HUES48 (cell line): ENCODE measurements around the gene ADCY3.
A peak's percentile ranks its signal among the peaks of the same experiment; 100 is the strongest.

Source experiments
- H3K27ac ChIP-seq: one replicate; pipeline ENCODE4 v1.7.0; 2013; ENCODE audit warnings: low read depth, low read length, inconsistent platforms
- H3K27me3 ChIP-seq: 2 replicates; pipeline ENCODE4 v1.6.1; 2013; ENCODE audit warnings: mild to moderate bottlenecking, low read length; ENCODE audit not compliant: control insufficient read depth, insufficient read depth
- H3K36me3 ChIP-seq: 2 replicates; pipeline ENCODE4 v1.6.1; 2013; ENCODE audit warnings: low read length; ENCODE audit not compliant: control insufficient read depth, insufficient read depth
- H3K4me1 ChIP-seq: 2 replicates; pipeline ENCODE4 v1.6.1; 2013; ENCODE audit warnings: mild to moderate bottlenecking, low read length; ENCODE audit not compliant: control insufficient read depth, insufficient read depth
- H3K4me3 ChIP-seq: 2 replicates; pipeline ENCODE4 v1.5.1; 2013; ENCODE audit warnings: mild to moderate bottlenecking, low read depth, low read length
- H3K9ac ChIP-seq: 2 replicates; pipeline ENCODE4 v1.6.1; 2013; ENCODE audit warnings: mild to moderate bottlenecking, low read depth, low read length, moderate library complexity
- H3K9me3 ChIP-seq: 2 replicates; pipeline ENCODE4 v1.6.1; 2013; ENCODE audit warnings: low read length; ENCODE audit not compliant: control insufficient read depth, insufficient read depth

ADCY3 gene

GRCh38 chr2:24907116-24907515 is 12.9 kb downstream of the ADCY3 start:
- Histone ChIP-seq H3K4me3 (no peak overlapping the region), H3K9me3 (no peaks in the 10 kb centered on the region), H3K27me3 (no peaks in the 10 kb centered on the region), H3K36me3 (peaks cover 3% of the 10 kb centered on the region; the same call in 1 of the 2 replicates), H3K4me1 (no peaks in the 10 kb centered on the region), H3K27ac (no peak overlapping the region), H3K9ac (no peak overlapping the region)

DNA sequence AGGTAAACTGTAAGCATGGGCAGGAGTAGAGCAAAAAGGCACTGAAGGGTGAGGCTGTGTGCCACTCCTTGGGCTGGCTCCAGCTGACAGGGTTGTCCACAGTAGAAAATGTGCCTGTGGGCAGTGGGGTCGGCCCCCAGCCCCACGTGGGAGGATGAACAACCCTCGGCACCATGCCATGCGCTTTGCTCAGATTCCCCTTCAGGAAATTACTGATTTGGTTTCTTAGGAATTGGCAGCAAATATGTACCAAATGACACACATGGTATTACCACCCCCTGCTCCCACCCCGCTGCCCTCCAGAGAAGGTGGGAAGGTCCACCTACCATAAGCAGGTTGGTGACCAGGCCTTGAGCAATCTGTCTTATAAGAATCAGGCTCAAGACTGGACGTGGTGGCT is 13.6 kb downstream of the ADCY3 start:
- Histone ChIP-seq H3K9me3 (no peaks in the 10 kb centered on the region), H3K27me3 (no peaks in the 10 kb centered on the region), H3K36me3 (peaks cover 3% of the 10 kb centered on the region; the same call in 1 of the 2 replicates), H3K27ac (no peak overlapping the region), H3K4me3 (no peak overlapping the region), H3K4me1 (no peaks in the 10 kb centered on the region), H3K9ac (no peak overlapping the region)

DNA sequence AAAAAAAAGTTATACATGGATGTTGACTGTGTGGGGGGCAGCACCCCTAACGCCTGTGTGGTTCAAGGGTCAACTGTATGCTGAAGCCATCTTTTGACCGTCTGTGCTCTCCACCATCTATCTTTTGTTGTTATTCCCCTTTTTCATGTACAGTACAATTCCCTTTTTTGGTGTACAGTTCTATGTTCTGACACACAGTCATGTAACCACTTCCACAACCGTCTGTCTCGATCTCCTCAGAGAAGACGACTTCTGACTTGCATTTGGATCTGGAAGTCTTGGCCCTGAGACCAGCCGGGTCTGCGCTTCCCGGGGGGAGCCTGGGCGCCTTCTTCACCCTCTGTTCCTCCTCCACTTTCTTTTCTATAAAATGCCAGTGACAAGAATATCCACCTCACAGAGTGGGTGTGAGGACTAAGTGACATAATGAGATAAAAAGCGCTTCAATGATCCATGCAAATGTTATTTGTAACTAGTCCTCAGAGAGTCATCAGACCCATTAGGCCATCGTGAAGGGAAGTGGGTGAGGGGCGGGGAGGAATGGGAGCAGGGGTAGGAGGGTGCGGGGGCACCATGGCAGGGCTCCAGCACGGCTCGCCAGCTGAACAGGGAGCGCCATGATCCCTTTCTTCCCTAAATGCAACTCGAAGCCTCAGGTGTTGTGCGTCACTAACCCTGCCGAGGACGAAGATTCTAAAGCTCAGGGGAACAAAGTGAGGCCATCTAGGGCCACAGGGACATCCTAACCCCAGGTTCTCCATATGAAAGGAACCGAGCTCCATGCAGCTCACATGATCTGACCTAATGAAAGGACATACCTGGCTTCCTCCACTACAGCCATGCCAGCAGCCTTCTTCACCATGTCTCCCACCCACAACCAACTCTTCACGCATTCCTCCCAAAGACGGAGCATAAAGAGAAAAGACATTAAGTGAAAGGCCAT is 16.6 kb downstream of the ADCY3 start:
- Histone ChIP-seq H3K4me3 (no peak overlapping the region), H3K36me3 (no peaks in the 10 kb centered on the region), H3K9me3 (no peaks in the 10 kb centered on the region), H3K9ac (no peak overlapping the region), H3K27me3 (no peaks in the 10 kb centered on the region), H3K4me1 (no peaks in the 10 kb centered on the region; the same call in 1 of the 2 replicates), H3K27ac (no peak overlapping the region)

DNA sequence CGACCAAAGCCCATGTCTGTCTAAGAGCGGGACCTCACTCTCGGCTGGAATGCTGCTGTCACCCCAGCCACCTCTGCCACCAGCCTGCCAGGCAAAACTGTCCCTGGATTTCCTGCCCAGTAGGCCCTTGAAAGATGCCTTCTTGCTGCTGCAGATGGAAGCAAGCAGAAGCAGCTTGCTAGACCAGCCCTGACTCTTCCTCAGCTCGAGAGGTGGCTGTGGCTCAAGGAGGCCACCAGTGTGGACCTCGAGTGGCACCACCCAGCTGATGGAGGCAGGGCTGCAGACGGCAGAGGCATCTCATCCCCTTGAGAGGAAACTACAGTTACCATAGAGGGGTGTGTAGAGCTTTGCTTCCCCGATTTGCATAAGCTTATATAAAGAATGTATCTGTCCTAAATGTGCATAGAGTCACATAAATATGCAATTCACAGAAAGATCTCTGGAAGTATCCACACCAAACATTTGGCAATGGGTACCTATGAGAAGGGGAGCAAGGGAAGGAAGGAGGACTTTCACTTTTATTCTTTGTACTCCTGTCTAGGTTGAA is 20.6 kb downstream of the ADCY3 start:
- Histone ChIP-seq H3K36me3 (no peaks in the 10 kb centered on the region), H3K9me3 (peaks cover 19% of the 10 kb centered on the region), H3K4me3 (no peak overlapping the region), H3K27ac (no peak overlapping the region), H3K27me3 (no peaks in the 10 kb centered on the region), H3K9ac (no peak overlapping the region), H3K4me1 (no peaks in the 10 kb centered on the region; the same call in 1 of the 2 replicates)

- Histone ChIP-seq H3K27me3 (no peaks in the 10 kb centered on the region), H3K36me3 (no peaks in the 10 kb centered on the region), H3K4me3 (no peak overlapping the region), H3K27ac (peak overlapping the region; percentile 6), H3K9me3 (peaks cover 20% of the 10 kb centered on the region), H3K4me1 (no peaks in the 10 kb centered on the region; the same call in 1 of the 2 replicates), H3K9ac (no peak overlapping the region)
Measured at GRCh38 chr2:24898122-24899109, 21.6 kb downstream of the ADCY3 start.

DNA sequence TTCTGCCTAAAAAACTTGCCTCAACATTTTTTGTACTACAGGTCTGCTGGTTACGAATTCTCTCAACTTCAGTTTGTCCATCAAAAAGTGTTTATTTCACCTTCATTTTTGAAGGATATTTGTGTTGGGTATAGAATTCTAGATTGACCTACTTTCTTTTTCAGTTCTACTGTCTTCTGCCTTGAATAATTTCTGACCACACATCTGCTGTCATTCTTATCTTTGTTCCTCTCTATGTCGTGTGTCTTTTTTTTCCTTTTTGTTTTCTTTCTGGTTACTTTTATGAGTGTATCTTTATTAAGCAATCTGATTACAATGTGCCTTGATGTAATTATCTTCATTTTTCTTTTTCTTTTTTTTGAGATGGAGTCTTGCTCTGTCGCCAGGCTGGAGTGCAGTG is 25.3 kb downstream of the ADCY3 start:
- peaks cover 20% of the 10 kb centered on the region for H3K9me3 ChIP-seq
- H3K36me3 ChIP-seq: no peaks in the 10 kb centered on the region

DNA sequence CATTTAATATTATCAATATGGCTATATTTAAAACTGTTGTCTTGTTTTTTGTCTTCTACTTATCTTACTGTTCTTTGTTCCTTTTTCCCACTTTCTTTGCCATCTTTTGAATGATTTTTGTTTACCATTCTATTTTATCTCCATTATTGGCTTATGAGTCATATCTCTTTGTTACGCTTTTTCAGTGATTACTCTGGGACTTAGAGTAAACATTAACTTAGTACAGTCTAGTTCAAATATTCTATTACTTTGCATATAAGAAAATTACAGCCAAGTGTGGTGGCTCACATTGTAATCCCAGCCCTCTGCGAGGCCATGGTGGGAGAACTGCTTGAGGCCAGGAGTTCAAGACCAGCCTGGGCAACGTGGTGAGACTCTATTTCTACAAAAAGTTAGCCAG is 26.1 kb downstream of the ADCY3 start:
- H3K36me3 ChIP-seq: no peaks in the 10 kb centered on the region
- H3K27me3 ChIP-seq: no peaks in the 10 kb centered on the region
- H3K4me1 ChIP-seq: no peaks in the 10 kb centered on the region; the same call in 1 of the 2 replicates
- H3K27ac ChIP-seq: no peak overlapping the region
- no peak overlapping the region for H3K9ac ChIP-seq
- no peak overlapping the region for H3K4me3 ChIP-seq
- H3K9me3 ChIP-seq: peaks cover 20% of the 10 kb centered on the region

More for the DNA sequence above, 25.3 kb downstream of the ADCY3 start:
- Histone ChIP-seq H3K4me3 (no peak overlapping the region), H3K27me3 (no peaks in the 10 kb centered on the region), H3K4me1 (no peaks in the 10 kb centered on the region; the same call in 1 of the 2 replicates), H3K27ac (no peak overlapping the region), H3K9ac (no peak overlapping the region)

GRCh38 chr2:24892928-24893327 is 27.1 kb downstream of the ADCY3 start:
- H3K36me3 ChIP-seq: no peaks in the 10 kb centered on the region
- no peak overlapping the region for H3K9ac ChIP-seq
- H3K4me1 ChIP-seq: no peaks in the 10 kb centered on the region
- H3K4me3 ChIP-seq: no peak overlapping the region
- no peaks in the 10 kb centered on the region for H3K27me3 ChIP-seq
- peaks cover 20% of the 10 kb centered on the region for H3K9me3 ChIP-seq
- no peak overlapping the region for H3K27ac ChIP-seq

- Histone ChIP-seq H3K4me1 (no peaks in the 10 kb centered on the region), H3K27me3 (no peaks in the 10 kb centered on the region), H3K9me3 (peaks cover 13% of the 10 kb centered on the region)
Measured at GRCh38 chr2:24891201-24891600, 28.8 kb downstream of the ADCY3 start.

GRCh38 chr2:24889221-24889620 is 30.8 kb downstream of the ADCY3 start:
- H3K9ac ChIP-seq: no peak overlapping the region
- H3K9me3 ChIP-seq: no peaks in the 10 kb centered on the region
- no peaks in the 10 kb centered on the region; the same call in 1 of the 2 replicates for H3K4me1 ChIP-seq
- H3K27me3 ChIP-seq: no peaks in the 10 kb centered on the region
- no peak overlapping the region for H3K4me3 ChIP-seq
- H3K36me3 ChIP-seq: no peaks in the 10 kb centered on the region
- no peak overlapping the region for H3K27ac ChIP-seq

More at GRCh38 chr2:24891201-24891600, 28.8 kb downstream of the ADCY3 start:
- no peak overlapping the region for H3K27ac ChIP-seq
- H3K36me3 ChIP-seq: no peaks in the 10 kb centered on the region
- no peak overlapping the region for H3K4me3 ChIP-seq
- no peak overlapping the region for H3K9ac ChIP-seq
